MM.1S (cell line): Measurements from ENCODE around the gene PUS1.
"Not testable (repeated sequence)": the region's sequence is repeated elsewhere in the genome, so short reads cannot be mapped to it uniquely, and the experiment has no call there.

Experiments
- DNase-seq: peaks from one replicate; pipeline ENCODE4 v3.0.0-alpha.2; 2015
- H2AFZ ChIP-seq: fragments of 300-600 bp; sonication (generic); 2 replicates; pipeline ENCODE4 v1.6.0; 2016; ENCODE audit warnings: antibody characterized with exemption, low read length
- H3F3A ChIP-seq: fragments of 300-600 bp; sonication (generic); 2 replicates; pipeline ENCODE4 v1.6.1; 2016; ENCODE audit warnings: mild to moderate bottlenecking, antibody characterized with exemption, low read length, moderate library complexity, mixed read lengths; ENCODE audit not compliant: insufficient read depth
- H3K27ac ChIP-seq: fragments of 300-600 bp; sonication (generic); 2 replicates; pipeline ENCODE4 v1.5.1; 2016; ENCODE audit warnings: mild to moderate bottlenecking, low read length
- H3K27me3 ChIP-seq: fragments of 300-600 bp; sonication (generic); replicated peaks from 2 replicates; pipeline ENCODE4 v1.6.0; 2016; ENCODE audit warnings: low read length; ENCODE audit not compliant: insufficient read depth
- H3K36me3 ChIP-seq: fragments of 300-600 bp; sonication (generic); replicated peaks from 2 replicates; pipeline ENCODE4 v1.6.1; 2016; ENCODE audit warnings: mild to moderate bottlenecking, low read length, mixed read lengths; ENCODE audit not compliant: insufficient read depth
- H3K4me1 ChIP-seq: fragments of 300-600 bp; sonication (generic); 2 replicates; pipeline ENCODE4 v1.6.1; 2016; ENCODE audit warnings: low read length, mixed read lengths
- H3K4me2 ChIP-seq: fragments of 300-600 bp; sonication (generic); 2 replicates; pipeline ENCODE4 v1.6.0; 2016; ENCODE audit warnings: low read depth, low read length
- H3K4me3 ChIP-seq: fragments of 300-600 bp; sonication (generic); 2 replicates; pipeline ENCODE4 v1.5.1; 2016; ENCODE audit warnings: low read length, mixed read lengths
- H3K79me2 ChIP-seq: fragments of 300-600 bp; sonication (generic); 2 replicates; pipeline ENCODE4 v1.6.1; 2016; ENCODE audit warnings: mixed run types, low read length, mixed read lengths
- H3K9ac ChIP-seq: fragments of 300-600 bp; sonication (generic); 2 replicates; pipeline ENCODE4 v1.6.1; 2016; ENCODE audit warnings: low read length, mixed read lengths
- H3K9me2 ChIP-seq: fragments of 300-600 bp; sonication (generic); replicated peaks from 2 replicates; pipeline ENCODE4 v1.6.1; 2016; ENCODE audit warnings: mild to moderate bottlenecking, low read length, mixed read lengths; ENCODE audit not compliant: insufficient read depth
- H3K9me3 ChIP-seq: fragments of 300-600 bp; sonication (generic); replicated peaks from 2 replicates; pipeline ENCODE4 v1.6.1; 2016; ENCODE audit warnings: mild to moderate bottlenecking, low read length, mixed read lengths; ENCODE audit not compliant: insufficient read depth
- H4K20me1 ChIP-seq: fragments of 300-600 bp; sonication (generic); 2 replicates; pipeline ENCODE4 v1.6.1; 2016; ENCODE audit warnings: mild to moderate bottlenecking, low read length, moderate library complexity, mixed read lengths; ENCODE audit not compliant: insufficient read depth
- EZH2 ChIP-seq: fragments of 300-600 bp; sonication (generic); optimal IDR thresholded peaks from 2 replicates; pipeline ENCODE3; 2017; ENCODE audit warnings: low read depth, mild to moderate bottlenecking, antibody characterized with exemption, low read length, mixed read lengths
- EZH2phosphoT487 ChIP-seq: fragments of 300-600 bp; sonication (generic); IDR thresholded peaks from 2 replicates; pipeline ENCODE4 v1.6.1; 2018; ENCODE audit warnings: antibody characterized with exemption, low read length
- TF ChIP-seq, protein P1 (sequence below): fragments of 300-600 bp; sonication (generic); IDR thresholded peaks from 2 replicates; pipeline ENCODE4 v1.5.1; 2016; ENCODE audit warnings: antibody characterized with exemption, low read length, mixed read lengths

Gene PUS1

GRCh38 chr12:131983026-131983425 lies 54.0 kb downstream of the PUS1 start:
- no peaks in the 10 kb centered on the region for H4K20me1 ChIP-seq
- no peaks in the 10 kb centered on the region for H3F3A ChIP-seq
- no peak overlapping the region for H2AFZ ChIP-seq
- DNase-seq: no peak
- no peaks in the 10 kb centered on the region for H3K9me2 ChIP-seq
- no peak overlapping the region for H3K27ac ChIP-seq
- no peaks in the 10 kb centered on the region for H3K4me1 ChIP-seq
- no peaks in the 10 kb centered on the region for H3K9me3 ChIP-seq
- H3K9ac ChIP-seq: no peak overlapping the region
- H3K4me3 ChIP-seq: no peak overlapping the region
- no peaks in the 10 kb centered on the region for H3K27me3 ChIP-seq
- TF ChIP-seq EZH2phosphoT487 (no peak), EZH2 (no peak)
- TF ChIP-seq, protein P1, sequence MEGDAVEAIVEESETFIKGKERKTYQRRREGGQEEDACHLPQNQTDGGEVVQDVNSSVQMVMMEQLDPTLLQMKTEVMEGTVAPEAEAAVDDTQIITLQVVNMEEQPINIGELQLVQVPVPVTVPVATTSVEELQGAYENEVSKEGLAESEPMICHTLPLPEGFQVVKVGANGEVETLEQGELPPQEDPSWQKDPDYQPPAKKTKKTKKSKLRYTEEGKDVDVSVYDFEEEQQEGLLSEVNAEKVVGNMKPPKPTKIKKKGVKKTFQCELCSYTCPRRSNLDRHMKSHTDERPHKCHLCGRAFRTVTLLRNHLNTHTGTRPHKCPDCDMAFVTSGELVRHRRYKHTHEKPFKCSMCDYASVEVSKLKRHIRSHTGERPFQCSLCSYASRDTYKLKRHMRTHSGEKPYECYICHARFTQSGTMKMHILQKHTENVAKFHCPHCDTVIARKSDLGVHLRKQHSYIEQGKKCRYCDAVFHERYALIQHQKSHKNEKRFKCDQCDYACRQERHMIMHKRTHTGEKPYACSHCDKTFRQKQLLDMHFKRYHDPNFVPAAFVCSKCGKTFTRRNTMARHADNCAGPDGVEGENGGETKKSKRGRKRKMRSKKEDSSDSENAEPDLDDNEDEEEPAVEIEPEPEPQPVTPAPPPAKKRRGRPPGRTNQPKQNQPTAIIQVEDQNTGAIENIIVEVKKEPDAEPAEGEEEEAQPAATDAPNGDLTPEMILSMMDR: no peak
- no peaks in the 10 kb centered on the region for H3K36me3 ChIP-seq
- H3K4me2 ChIP-seq: no peak overlapping the region
- H3K79me2 ChIP-seq: no peaks in the 10 kb centered on the region

- no peak overlapping the region for H3K9ac ChIP-seq
- H3K4me2 ChIP-seq: no peak overlapping the region
- no peaks in the 10 kb centered on the region for H3K9me3 ChIP-seq
- no peaks in the 10 kb centered on the region for H3K36me3 ChIP-seq
- TF ChIP-seq EZH2phosphoT487 (no peak), EZH2 (no peak)
- TF ChIP-seq, protein P1: no peak
- H3K4me3 ChIP-seq: no peak overlapping the region
- no peak for DNase-seq
- H3K9me2 ChIP-seq: no peaks in the 10 kb centered on the region
- H2AFZ ChIP-seq: no peak overlapping the region
- H3K27ac ChIP-seq: no peak overlapping the region
- H3K4me1 ChIP-seq: no peaks in the 10 kb centered on the region
- no peaks in the 10 kb centered on the region for H3K27me3 ChIP-seq
- H3F3A ChIP-seq: no peaks in the 10 kb centered on the region
- no peaks in the 10 kb centered on the region for H3K79me2 ChIP-seq
- H4K20me1 ChIP-seq: no peaks in the 10 kb centered on the region
Observed at GRCh38 chr12:131983554-131983953, 54.5 kb downstream of the PUS1 start.

- TF ChIP-seq EZH2phosphoT487 (no peak), EZH2 (no peak)
- TF ChIP-seq, protein P1: no peak
- no peak overlapping the region for H3K27ac ChIP-seq
- no peaks in the 10 kb centered on the region for H3K36me3 ChIP-seq
- no peaks in the 10 kb centered on the region for H3K4me1 ChIP-seq
- DNase-seq: no peak
- no peak overlapping the region for H2AFZ ChIP-seq
- H3K9me2 ChIP-seq: no peaks in the 10 kb centered on the region
- no peak overlapping the region for H3K9ac ChIP-seq
- no peaks in the 10 kb centered on the region for H4K20me1 ChIP-seq
- H3K27me3 ChIP-seq: no peaks in the 10 kb centered on the region
- no peak overlapping the region for H3K4me3 ChIP-seq
- H3K79me2 ChIP-seq: no peaks in the 10 kb centered on the region
- no peak overlapping the region for H3K4me2 ChIP-seq
- no peaks in the 10 kb centered on the region for H3K9me3 ChIP-seq
- H3F3A ChIP-seq: no peaks in the 10 kb centered on the region
Observed at GRCh38 chr12:131984334-131984733, 55.3 kb downstream of the PUS1 start.

GRCh38 chr12:131985510-131985875 lies 56.4 kb downstream of the PUS1 start:
- H2AFZ ChIP-seq, H3K27ac ChIP-seq, H3K36me3 ChIP-seq, H3K9me2 ChIP-seq, H3K4me3 ChIP-seq, H3K27me3 ChIP-seq, H3K4me2 ChIP-seq, H3K9me3 ChIP-seq, H3F3A ChIP-seq, DNase-seq, H3K9ac ChIP-seq, H3K79me2 ChIP-seq, H3K4me1 ChIP-seq, H4K20me1 ChIP-seq: not testable (repeated sequence)
